DMS53 treated with DMSO at 0.1 percent for 48 hours (cell line): ENCODE results near the gene CSAD.

ENCODE experiments used
- DNase-seq: peaks from one replicate; lab custom pipeline; 2025; ENCODE audit not compliant: unreplicated experiment; lab: John Stamatoyannopoulos, UW

Gene CSAD

DNA sequence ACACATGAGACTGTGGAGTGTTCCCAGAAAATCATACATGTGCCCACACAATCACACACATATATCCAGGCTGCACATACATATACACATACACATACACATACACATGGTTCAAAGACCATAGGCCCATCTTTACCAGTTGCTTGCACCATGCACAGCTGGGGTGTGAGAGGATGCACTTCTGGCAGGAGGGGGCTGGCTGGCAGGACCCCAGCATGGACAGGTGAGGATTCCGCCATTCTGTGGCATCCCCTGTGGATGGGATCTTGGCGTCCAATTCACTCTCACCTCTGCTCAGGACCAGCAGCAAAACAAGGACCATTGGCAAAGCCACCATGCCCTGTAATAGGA, 19.4 kb upstream of the CSAD start:
- DNase-seq, result no peak

DNA sequence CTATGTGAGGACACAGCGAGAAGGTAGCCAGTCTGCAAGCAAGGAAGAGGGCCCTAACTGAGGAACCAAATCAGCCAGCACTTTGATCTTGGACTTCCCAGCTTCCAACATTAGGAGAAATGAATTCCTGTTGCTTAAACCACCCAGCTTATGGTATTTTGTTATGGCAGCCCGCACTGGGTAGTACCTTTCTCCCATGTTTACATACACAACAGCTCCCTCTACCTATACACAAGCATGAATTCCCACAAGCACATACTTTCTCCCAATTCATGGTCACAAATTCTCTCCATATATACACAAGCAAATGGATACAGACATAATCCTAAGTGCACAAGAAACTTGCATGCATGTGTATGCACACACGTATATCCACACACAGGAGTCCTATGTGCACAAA, 19.0 kb upstream of the CSAD start:
- DNase-seq, result no peak

DNA sequence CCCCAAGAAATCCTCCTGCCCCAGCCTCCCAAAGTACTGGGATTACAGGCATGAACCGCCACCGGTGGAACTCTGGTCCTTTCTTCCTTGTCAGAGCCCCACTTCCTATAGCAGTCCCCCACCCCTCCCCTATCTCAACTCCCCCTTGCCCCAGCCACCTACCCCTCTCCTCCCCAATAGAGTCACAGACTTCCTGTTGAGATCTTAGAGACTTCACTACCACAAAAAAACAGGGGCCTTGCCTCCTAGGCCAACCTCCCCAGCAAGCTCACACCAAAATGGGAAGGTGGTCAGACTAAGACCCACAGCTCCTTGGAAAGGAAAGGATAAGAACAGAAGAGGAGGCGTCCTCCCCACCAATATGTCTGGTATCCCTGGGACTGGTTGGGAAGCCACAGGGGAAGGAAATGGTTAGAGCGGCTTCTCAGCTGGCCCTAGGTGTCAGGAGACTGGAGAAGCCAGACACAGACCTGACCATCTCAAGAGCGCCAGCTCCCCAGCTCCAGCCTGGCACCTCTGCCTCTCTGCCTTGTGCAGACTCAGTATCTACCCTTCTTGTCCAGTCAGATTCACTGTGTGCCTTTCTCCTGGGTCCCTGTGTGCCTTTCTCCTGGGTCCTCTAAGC, 17.9 kb upstream of the CSAD start:
- DNase-seq, result no peak

DNA sequence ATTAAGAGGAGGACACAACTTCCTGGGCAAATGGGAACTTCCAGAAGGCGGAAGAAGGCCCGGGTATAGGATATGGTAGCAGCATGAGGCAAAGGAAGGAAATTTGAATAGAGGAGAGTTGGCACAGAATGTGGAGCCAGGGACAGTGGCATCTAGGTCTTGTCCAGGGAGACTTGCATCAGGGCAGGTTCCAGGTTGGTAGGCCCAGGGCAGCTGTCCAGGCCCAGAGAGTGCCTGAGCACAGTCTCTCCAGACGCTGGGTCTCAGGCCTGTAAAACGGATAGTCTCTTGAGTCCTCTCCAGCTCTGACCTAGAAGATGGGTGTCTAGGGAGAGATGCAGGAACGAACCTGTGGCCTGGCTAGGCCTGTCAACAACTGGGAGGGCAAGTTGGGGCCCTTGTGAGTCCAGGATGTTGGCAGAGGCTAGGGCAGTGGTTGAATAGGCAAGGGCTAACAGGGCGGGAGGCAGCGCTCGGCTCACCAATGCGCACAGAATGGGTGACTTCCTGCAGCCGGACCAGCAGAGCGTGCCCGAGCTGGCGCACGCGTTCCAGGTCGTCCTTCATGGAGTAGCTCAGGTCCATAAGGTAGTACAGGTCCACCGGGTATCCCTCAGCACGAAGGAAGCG, 16.4 kb upstream of the CSAD start:
- DNase-seq, result peak; percentile 88

DNA sequence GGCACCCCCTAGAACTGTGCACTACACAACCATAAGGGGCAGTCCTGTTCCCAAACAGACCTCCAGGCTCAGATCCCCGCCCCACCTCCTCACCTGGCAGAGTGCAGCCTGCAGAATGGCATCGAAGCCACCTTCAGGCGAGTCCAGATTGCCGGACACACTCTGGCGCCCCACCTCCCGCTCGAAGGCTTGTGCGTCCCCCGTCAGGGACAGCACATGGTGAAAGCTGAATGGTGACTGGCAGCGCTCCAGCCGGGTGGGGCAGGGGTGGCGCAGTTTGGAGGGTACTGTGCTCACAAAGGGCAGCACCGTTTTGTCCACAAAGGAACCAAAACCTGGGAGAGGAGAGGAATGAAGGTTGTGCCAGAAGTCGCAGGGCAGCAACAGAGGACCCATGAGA, 15.8 kb upstream of the CSAD start:
- no peak for DNase-seq

DNA sequence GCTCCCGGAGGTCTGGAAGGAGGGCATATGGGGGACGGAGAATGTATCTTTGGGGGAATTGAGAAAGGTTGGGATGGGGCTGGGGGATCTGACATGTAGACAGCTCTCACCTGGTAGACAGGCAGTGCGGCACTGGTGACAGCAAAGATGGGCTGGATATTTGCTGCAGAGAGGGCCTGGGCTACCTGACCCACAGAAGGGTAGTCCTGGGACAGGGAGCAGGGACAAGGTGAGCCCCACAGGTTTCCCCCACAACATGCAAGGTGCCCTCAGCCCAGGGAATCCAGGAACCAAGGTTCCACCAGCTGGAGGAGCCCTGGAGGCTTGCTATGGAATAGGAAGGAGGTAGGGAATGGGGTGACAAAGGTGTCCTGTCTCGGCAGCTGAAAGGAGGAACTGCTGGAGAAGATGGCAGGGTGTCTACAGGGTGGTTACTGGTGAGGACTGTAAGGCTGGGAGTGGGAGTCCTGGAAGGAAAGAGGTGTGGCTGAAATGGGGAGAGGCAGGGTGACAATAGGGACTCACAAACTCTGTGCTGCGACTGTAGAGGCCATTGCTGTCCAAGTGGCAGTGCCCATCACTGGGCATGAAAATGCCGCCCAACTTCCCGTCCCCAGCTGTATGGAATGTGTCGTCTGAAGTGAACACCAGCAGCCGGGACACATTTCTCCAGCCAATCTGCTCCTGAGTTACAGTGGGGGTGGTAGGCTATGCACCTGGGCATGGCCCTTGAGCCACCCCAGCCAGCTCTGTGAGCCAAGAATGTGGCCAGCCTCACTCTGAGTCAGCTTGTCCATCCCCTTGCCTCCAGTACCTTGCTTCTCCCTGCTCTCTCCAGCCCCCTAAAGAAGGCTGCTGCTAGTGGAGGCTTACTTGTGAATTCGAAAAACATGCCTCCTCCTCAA, 15.0 kb upstream of the CSAD start:
- no peak for DNase-seq

DNA sequence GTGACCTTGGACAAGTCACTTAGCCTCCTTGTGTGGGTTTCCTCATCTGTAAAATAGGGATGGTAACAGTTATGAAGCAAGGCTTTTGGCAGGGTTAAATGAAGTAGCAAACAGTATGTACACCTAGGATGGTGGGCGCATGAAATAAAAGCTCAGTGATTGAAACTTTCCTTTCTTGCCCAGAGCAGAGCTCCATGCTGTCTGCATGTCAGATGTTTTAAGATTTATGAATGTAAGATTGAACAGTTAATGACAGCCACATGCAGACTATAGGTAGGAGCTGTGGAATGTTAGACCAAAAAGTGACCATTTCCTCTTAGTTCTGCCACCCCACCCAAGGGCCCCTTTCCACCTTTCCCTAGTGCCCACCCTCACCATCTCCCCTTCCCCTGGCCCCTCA, 14.2 kb upstream of the CSAD start:
- DNase-seq, result no peak

- DNase-seq, result no peak
Observed at GRCh38 chr12:53193985-53194716, 13.4 kb upstream of the CSAD start.

DNA sequence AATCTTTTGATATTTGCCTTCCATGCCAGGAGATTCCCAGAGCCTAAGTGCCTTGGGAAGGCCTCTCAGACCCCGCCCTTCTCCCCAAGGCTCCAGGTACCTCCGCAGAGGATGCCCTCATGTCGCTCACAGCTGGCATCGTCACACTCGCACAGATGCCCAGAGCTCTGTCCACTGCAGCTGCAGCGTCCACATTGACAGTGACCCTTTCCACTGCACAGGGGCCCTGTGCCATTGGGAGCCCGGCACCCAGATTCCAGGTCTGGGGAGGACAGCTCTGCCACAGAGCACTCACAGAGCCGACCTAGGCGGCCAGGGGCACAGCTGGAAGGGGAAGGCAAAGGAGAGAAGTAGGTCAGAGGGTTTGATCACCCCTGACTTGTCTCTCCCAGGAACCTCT, 12.3 kb upstream of the CSAD start:
- DNase-seq, result no peak

DNA sequence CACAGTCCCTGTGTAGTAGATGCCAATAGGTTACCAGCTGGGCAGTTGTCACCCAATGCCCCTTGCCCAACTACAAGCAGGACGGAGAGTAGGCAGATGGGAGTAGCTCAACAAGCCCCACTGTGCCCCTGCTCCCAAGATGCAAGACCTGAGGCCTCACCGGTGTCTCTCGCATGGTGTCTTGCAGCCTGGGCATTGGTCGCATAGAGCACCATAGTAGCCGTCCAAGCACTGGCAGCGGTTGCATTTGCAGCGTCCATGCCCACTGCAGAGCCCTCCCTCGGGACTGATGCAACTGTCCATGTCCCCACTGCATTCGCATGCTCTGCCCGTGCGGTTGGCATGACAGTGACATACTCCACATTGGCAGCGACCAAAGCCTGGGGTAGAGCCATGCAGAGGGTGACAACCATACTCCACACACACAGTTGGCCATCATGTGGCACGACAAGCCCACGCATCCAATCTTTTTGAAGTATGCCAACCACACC, 11.9 kb upstream of the CSAD start:
- DNase-seq, result no peak

- no peak for DNase-seq
Observed at GRCh38 chr12:53191885-53192530, 11.3 kb upstream of the CSAD start.

DNA sequence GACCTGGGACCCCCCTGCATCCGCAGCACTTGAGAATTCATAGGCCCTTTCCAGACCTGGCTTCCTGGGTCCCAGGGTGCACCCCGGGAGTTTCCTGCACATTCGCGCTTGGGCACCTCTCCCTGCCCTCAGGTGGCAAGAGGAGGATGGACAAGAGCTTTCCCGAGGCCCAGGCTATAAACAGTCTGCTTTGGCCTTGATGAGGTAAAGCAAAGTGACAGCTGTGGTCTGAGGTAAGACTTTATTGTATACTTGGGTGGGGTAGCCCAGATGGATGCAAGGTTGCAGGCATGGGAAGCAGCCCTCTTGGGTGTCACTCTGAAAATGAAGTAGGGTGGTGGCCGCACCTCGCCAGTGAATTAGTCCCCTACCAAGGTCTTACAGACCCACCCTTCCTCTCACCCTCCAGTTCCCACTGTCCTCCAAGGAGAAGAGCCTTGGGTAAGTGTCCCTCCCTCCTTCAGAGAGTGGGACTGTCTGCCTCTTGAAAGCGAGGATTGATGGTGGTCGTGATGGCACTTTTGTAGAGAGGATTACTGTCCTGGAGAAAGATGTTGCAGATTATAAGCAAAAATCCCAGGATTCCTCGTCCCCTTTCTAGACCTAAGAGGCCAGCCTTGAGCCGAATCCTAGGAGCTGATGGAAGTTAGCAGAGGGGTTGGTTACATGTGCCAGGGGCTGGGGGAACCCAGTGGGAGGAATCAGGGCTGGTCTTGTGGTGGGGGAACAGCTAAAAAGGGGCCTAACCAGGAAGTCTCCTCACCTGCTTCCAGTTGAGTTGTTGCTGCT, 10.6 kb upstream of the CSAD start:
- DNase-seq, result no peak

DNA sequence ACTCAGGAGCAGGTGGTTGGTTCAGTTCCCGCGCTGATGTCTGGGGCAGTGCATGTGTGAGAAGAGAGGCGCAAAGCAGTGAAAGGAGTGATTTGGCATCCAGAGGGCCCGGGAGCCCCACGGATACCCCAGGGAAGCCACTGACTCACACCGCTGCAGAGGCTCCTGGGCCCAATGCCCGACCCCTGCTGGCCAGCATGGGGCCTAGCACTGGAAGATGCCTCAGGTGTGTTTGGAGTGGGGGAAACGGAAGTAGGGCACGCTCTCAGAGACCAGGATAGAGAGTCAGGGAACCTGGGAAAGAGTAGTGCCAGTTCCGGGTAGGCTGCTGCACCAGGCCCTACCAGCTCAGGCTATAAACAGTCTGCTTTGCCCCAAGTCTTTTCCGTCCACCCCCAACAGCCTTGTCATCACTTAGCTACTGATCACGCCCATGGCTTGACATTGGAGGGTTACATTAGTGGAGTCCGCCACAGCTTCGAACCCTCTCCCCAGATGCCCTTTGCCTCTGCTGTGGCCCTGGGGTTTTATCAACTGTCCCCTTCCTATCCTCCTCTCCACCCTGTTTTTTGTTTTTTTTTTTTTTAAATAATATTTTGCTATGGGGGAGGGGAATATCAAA, 9.5 kb upstream of the CSAD start:
- peak; percentile 27 for DNase-seq

DNA sequence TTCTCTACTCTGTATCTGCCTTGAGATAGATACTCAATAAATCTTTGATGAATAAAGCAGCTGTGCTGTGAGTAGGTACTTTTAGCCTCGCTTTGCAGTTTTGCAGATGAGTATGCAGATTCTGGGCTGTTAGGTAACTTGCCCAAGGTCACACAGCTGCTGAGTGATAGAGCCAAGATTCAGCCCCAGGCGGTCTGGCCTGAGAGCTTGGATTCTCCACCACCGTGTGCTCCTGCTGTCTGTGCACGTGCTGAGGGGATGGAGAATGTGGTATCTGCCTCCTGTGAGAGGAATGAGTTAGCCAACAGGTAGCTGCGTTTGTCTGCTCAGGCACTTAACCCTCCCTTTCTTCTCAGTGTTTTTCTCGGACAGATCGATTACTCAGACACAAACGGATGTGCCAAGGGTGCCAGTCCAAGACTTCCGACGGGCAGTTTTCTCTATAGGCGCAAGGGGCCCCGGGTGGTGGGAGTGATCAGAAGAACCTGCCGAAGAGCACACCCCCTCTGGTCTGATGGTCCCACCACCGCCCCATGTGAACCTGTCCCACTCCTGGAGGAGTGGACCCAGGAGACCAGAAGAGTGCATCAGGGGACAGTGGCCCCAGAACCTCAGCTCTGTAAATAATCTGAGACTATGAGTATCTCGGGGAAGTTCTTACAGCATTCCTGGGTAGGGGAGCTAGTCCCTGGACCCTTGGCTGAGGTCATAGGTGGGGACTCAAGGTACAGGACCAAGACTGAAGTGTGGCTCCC, 6.6 kb upstream of the CSAD start:
- DNase-seq, result no peak

GRCh38 chr12:53186745-53187144, 6.0 kb upstream of the CSAD start:
- no peak for DNase-seq

- DNase-seq, result no peak
Observed at GRCh38 chr12:53185582-53186153, 4.9 kb upstream of the CSAD start.

GRCh38 chr12:53184828-53185227, 4.1 kb upstream of the CSAD start:
- DNase-seq, result no peak

- DNase-seq, result no peak
Observed at GRCh38 chr12:53182903-53183302, 2.2 kb upstream of the CSAD start.

DNA sequence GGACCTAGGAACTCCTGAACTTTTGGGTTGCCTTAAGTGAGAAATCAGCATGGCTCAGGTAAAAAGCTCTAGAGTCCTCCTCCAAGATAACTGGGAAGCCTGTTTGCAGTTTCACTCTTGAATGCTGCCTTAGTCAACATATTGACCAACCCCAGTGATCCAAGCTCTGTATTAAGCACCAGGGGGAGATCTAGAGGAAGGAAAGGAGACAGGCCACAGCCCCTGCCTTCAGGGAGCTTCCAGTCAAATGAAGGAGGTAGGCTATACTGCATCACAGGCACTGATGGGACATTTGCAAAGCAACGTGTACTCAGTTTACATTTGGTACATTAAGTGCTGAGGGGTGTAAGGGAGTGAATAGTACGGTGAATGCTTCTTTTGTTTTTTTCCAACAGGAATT, 1.2 kb upstream of the CSAD start:
- DNase-seq, result no peak
